GM11168 (cell line): ENCODE measurements around the gene CROCC.
"Not testable (repeated sequence)": the region's sequence is repeated elsewhere in the genome, so short reads cannot be mapped to it uniquely, and the experiment has no call there.

Experiments used
- in situ Hi-C: fragments of 300-500 bp; cut with MboI; formaldehyde crosslinking; loops from one replicate; pipeline ENCODE4 v1.12.0; 2022; ENCODE audit warnings: low sequenced_read_pairs; ENCODE audit not compliant: unreplicated experiment

CROCC gene

GRCh38 chr1:16895233-16895597 is 26.5 kb upstream of the CROCC start:
- in situ Hi-C loops = not testable (repeated sequence)

GRCh38 chr1:16895598-16896315 is 26.0 kb upstream of the CROCC start, which contains the start of gene RNU1-2:
RNU1-2 (plus strand) TSS chr1:16895980.
- in situ Hi-C loops = not testable (repeated sequence)

- in situ Hi-C loops = not testable (repeated sequence)
Measured at GRCh38 chr1:16896316-16897055, 25.2 kb upstream of the CROCC start.

- in situ Hi-C loops = not testable (repeated sequence)
Measured at GRCh38 chr1:16897653-16898052, 24.1 kb upstream of the CROCC start.

GRCh38 chr1:16898298-16898697 is 23.4 kb upstream of the CROCC start:
- in situ Hi-C loops = not testable (repeated sequence)

- in situ Hi-C loops = not testable (repeated sequence)
Measured at GRCh38 chr1:16899020-16899419, 22.7 kb upstream of the CROCC start.

GRCh38 chr1:16900751-16901150 is 21.0 kb upstream of the CROCC start:
- in situ Hi-C loops = no loop called here

GRCh38 chr1:16901371-16901770 is 20.4 kb upstream of the CROCC start:
- in situ Hi-C loops = not testable (repeated sequence)

GRCh38 chr1:16903054-16903453 is 18.7 kb upstream of the CROCC start:
- in situ Hi-C loops = no loop called here

GRCh38 chr1:16903458-16903796 is 18.3 kb upstream of the CROCC start:
- in situ Hi-C loops = no loop called here

GRCh38 chr1:16904560-16905109 is 17.1 kb upstream of the CROCC start:
- in situ Hi-C loops = no loop called here

- in situ Hi-C loops = no loop called here
Measured at GRCh38 chr1:16905110-16905867, 16.4 kb upstream of the CROCC start.

GRCh38 chr1:16905868-16906702 is 15.6 kb upstream of the CROCC start:
- in situ Hi-C loops = no loop called here

GRCh38 chr1:16906873-16907272 is 14.9 kb upstream of the CROCC start:
- in situ Hi-C loops = no loop called here

GRCh38 chr1:16907870-16908758 is 13.6 kb upstream of the CROCC start:
- in situ Hi-C loops = no loop called here

GRCh38 chr1:16911851-16912721 is 9.6 kb upstream of the CROCC start:
- in situ Hi-C loops = not testable (repeated sequence)

- in situ Hi-C loops = not testable (repeated sequence)
Measured at GRCh38 chr1:16912742-16913141, 9.0 kb upstream of the CROCC start.

GRCh38 chr1:16913181-16913832 is 8.4 kb upstream of the CROCC start:
- in situ Hi-C loops = no loop called here
